GM12878 (cell line): ENCODE data around the gene MTMR3. TPM values are rescaled to one million over a fixed set of nuclear protein-coding genes. Genes with fewer than 3 reads are reported as not detected.

Source experiments
- ATAC-seq: fragments of 200-7000 bp; cut with Tn5 transposase; 3 replicates; pipeline ENCODE4 v1.9.1; 2020; ENCODE audit warnings: mild to moderate bottlenecking, moderate library complexity
- BruUV-seq: library from RNA; stranded (reverse); fragments of 400-500 nt; replicated peaks from 2 replicates; lab custom pipeline; 2021; lab: Mats Ljungman, UMichigan
- CTCF ChIA-PET: fragments of 300-600 bp; sonication (Branson Sonifier 250); formaldehyde crosslinking; extraction: SDS; loops from one replicate; lab custom pipeline; 2021; ENCODE audit warnings: inconsistent platforms; lab: Yijun Ruan, JAX
- POLR2A ChIA-PET: fragments of 350-600 bp; formaldehyde crosslinking; extraction: SDS; loops from one replicate; lab custom pipeline; 2021; ENCODE audit warnings: inconsistent platforms; lab: Charles Lee
- RAD21 ChIA-PET: fragments of 300-600 bp; sonication (Branson Sonifier 250); formaldehyde crosslinking; loops from one replicate; lab custom pipeline; 2023; ENCODE audit warnings: antibody characterized with exemption; ENCODE audit not compliant: unreplicated experiment; lab: Charles Lee
- SMC1A ChIA-PET: fragments of 300-600 bp; sonication (Branson Sonifier 250); formaldehyde crosslinking; loops from one replicate; lab custom pipeline; 2023; ENCODE audit not compliant: unreplicated experiment, uncharacterized antibody; lab: Charles Lee
- DNase-seq: peaks from one replicate; pipeline ENCODE4 v3.0.0-alpha.2; 2011; ENCODE audit warnings: low read depth, low spot score
- FAIRE-seq: peaks from 3 replicates; lab custom pipeline; 2011; peaks lifted over from hg19 to GRCh38; lab: Jason Lieb, UNC
- H2AFZ ChIP-seq: 2 replicates; pipeline ENCODE4 v1.6.0; 2011; ENCODE audit warnings: low read depth, low read length, control low read depth; ENCODE audit not compliant: control insufficient read depth
- H3K27ac ChIP-seq: 2 replicates; pipeline ENCODE4 v1.5.1; 2011; ENCODE audit warnings: control low read depth; ENCODE audit not compliant: control insufficient read depth, insufficient read depth
- H3K27me3 ChIP-seq, 2 experiments: replicated peaks in 1 of 2; 2 replicates each; pipeline versions ENCODE4 v1.6.0 to v1.6.1; 2011; ENCODE audit warnings: low read length in 1 of 2; ENCODE audit not compliant: control insufficient read depth in 2 of 2, insufficient read depth in 2 of 2
- H3K36me3 ChIP-seq, 2 experiments: 2 replicates each; pipeline ENCODE4 v1.5.1; 2011; ENCODE audit warnings: low read length in 1 of 2; ENCODE audit not compliant: control insufficient read depth in 2 of 2, insufficient read depth in 2 of 2
- H3K4me1 ChIP-seq: 2 replicates; pipeline ENCODE4 v1.6.1; 2011; ENCODE audit warnings: mild to moderate bottlenecking, low read length, moderate library complexity, mixed read lengths; ENCODE audit not compliant: control insufficient read depth, insufficient read depth
- H3K4me2 ChIP-seq: 2 replicates; pipeline ENCODE4 v1.6.0; 2011; ENCODE audit warnings: control low read depth; ENCODE audit not compliant: control insufficient read depth, insufficient read depth
- H3K4me3 ChIP-seq: fragments of 200-600 bp; sonication (generic); 2 replicates; pipeline ENCODE4 v1.5.1; 2016
- H3K79me2 ChIP-seq: 2 replicates; pipeline ENCODE4 v1.6.0; 2011; ENCODE audit warnings: low read length; ENCODE audit not compliant: control insufficient read depth, insufficient read depth
- H3K9ac ChIP-seq: 2 replicates; pipeline ENCODE4 v1.8.0; 2011; ENCODE audit warnings: low read length, control low read depth, mixed read lengths; ENCODE audit not compliant: control insufficient read depth, insufficient read depth
- H3K9me3 ChIP-seq: replicated peaks from 3 replicates; pipeline ENCODE4 v1.5.1; 2011; ENCODE audit warnings: mild to moderate bottlenecking, low read length; ENCODE audit not compliant: control insufficient read depth, insufficient read depth
- H4K20me1 ChIP-seq: 2 replicates; pipeline ENCODE4 v1.6.0; 2011; ENCODE audit not compliant: control insufficient read depth, insufficient read depth
- ATF3 ChIP-seq: IDR thresholded peaks from 2 replicates; pipeline ENCODE4 v1.6.1; 2011; ENCODE audit warnings: low read depth, mild to moderate bottlenecking, low read length, moderate library complexity, borderline replicate concordance; ENCODE audit errors: extremely low read depth
- E2F8 ChIP-seq: fragments of 450-650 bp; IDR thresholded peaks from 2 replicates; pipeline ENCODE4 v1.6.1; 2018; ENCODE audit warnings: mild to moderate bottlenecking, low read depth, moderate library complexity; ENCODE audit not compliant: partially characterized antibody
- E4F1 ChIP-seq: fragments of 450-650 bp; IDR thresholded peaks from 2 replicates; pipeline ENCODE4 v1.6.1; 2018; ENCODE audit warnings: borderline replicate concordance, mild to moderate bottlenecking; ENCODE audit not compliant: partially characterized antibody
- ESRRA ChIP-seq: IDR thresholded peaks from 2 replicates; pipeline ENCODE4 v1.6.1; 2012; ENCODE audit warnings: mild to moderate bottlenecking, low read length, improper control_type of control experiment
- IRF5 ChIP-seq: fragments of 450-650 bp; IDR thresholded peaks from 2 replicates; pipeline ENCODE4 v1.6.1; 2017; ENCODE audit warnings: borderline replicate concordance
- MLLT1 ChIP-seq: fragments of 450-650 bp; IDR thresholded peaks from 2 replicates; pipeline ENCODE4 v1.6.1; 2016; ENCODE audit warnings: mild to moderate bottlenecking
- NBN ChIP-seq: fragments of 450-650 bp; IDR thresholded peaks from 2 replicates; pipeline ENCODE4 v1.6.1; 2016
- PBX3 ChIP-seq: IDR thresholded peaks from 2 replicates; pipeline ENCODE4 v1.6.1; 2011; ENCODE audit warnings: mild to moderate bottlenecking, low read depth, low read length, moderate library complexity; ENCODE audit not compliant: insufficient replicate concordance
- PKNOX1 ChIP-seq: fragments of 450-650 bp; IDR thresholded peaks from 2 replicates; pipeline ENCODE4 v1.6.1; 2016; ENCODE audit warnings: mild to moderate bottlenecking
- RELA ChIP-seq: fragments of 450-650 bp; IDR thresholded peaks from 2 replicates; pipeline ENCODE4 v1.8.0; 2014; ENCODE audit warnings: borderline replicate concordance; ENCODE audit not compliant: partially characterized antibody
- SRF ChIP-seq, 2 experiments: IDR thresholded peaks; 2 replicates each; pipeline ENCODE4 v1.6.1; 2011; ENCODE audit warnings: low read depth in 2 of 2, low read length in 2 of 2, mild to moderate bottlenecking in 1 of 2, moderate library complexity in 1 of 2
- STAT3 ChIP-seq: IDR thresholded peaks from 2 replicates; pipeline ENCODE4 v1.6.1; 2011; ENCODE audit warnings: low read depth, low read length, improper control_type of control experiment
- ZBED1 ChIP-seq: IDR thresholded peaks from 2 replicates; pipeline ENCODE4 v1.6.1; 2016; ENCODE audit warnings: borderline replicate concordance
- WGBS: methylation state at CpG from one replicate; pipeline ENCODE4 v1.1.6; 2016; ENCODE audit warnings: low lambda C conversion rate; ENCODE audit not compliant: insufficient replicate concordance, insufficient coverage; ENCODE audit errors: missing lambda C conversion rate; 5-methylcytosine and 5-hydroxymethylcytosine counted together
- in situ Hi-C: fragments of 300-500 bp; cut with MboI; formaldehyde crosslinking; loops from 9 replicates; pipeline ENCODE4 v1.14.3; 2018; ENCODE audit warnings: mixed read lengths
- intact Hi-C: fragments of 100-400 bp; cut with micrococcal nuclease; formaldehyde crosslinking; loops from one replicate; pipeline ENCODE4 v1.14.2; 2022; ENCODE audit not compliant: unreplicated experiment
- polyA plus RNA-seq, 11 experiments: library from polyadenylated mRNA; depleted of rRNA in 4 of 11; unstranded in 6 of 11; stranded (reverse) in 5 of 11; fragments of >200 nt; fragmentation: Nextera tagmentation in 4 of 11; fragmentation: Illumina TruSeq in 1 of 11; extraction: Ambion mirVana in 4 of 11; extraction: Trizol in 1 of 11; gene quantifications; 1 replicate in 1 of 11; 2 replicates in 10 of 11; pipeline versions ENCODE4 v1.2.1 to v1.2.3, GENCODE V29; 2011 to 2016; ENCODE audit warnings: inconsistent platforms in 2 of 11, missing spikeins in 2 of 11, low read depth in 1 of 11
- total RNA-seq, 4 experiments: library from RNA; depleted of rRNA in 3 of 4; stranded (reverse); fragments of >200 nt in 3 of 4; fragmentation: Illumina TruSeq in 1 of 4; extraction: Trizol in 1 of 4; gene quantifications; 2 replicates each; pipeline versions ENCODE4 v1.2.1 to v1.2.3, GENCODE V29; 2013 to 2021

Gene MTMR3
- total and polyA plus RNA-seq, 10 of the 15 experiments (the other 5 are each of a cell fraction or from before 2014, with no cell fraction given): 1.4 to 23.7 (median 10.6) TPM

GRCh38 chr22:29975494-29975893 lies 92.5 kb downstream of the MTMR3 start:
- ATAC-seq (no peak), FAIRE-seq (no peak), DNase-seq (no peak)
- 98% methylated on average over 7 of the region's 7 CpGs for WGBS
- H2AFZ ChIP-seq: no peak overlapping the region
- ChIA-PET RAD21 (no interaction called here), POLR2A (no interaction called here), SMC1A (interaction anchor here (0.7 to 1.4 kb wide), 2 partner anchors 114 to 313 kb away, joined by 3 read pairs; no protein-coding TSS in a partner anchor), CTCF (no interaction called here)
- intact Hi-C loops: no loop called here
- H3K9me3 ChIP-seq: no peaks in the 10 kb centered on the region
- no peak overlapping the region for H3K4me3 ChIP-seq
- H3K9ac ChIP-seq: no peak overlapping the region
- no peaks in the 10 kb centered on the region for H4K20me1 ChIP-seq
- no peak overlapping the region for H3K27ac ChIP-seq
- no peaks in the 10 kb centered on the region for H3K36me3 ChIP-seq
- in situ Hi-C loops: no loop called here
- no peaks in the 10 kb centered on the region for H3K4me1 ChIP-seq
- H3K27me3 ChIP-seq: no peaks in the 10 kb centered on the region
- no TSS peak for BruUV-seq
- no peak overlapping the region for H3K4me2 ChIP-seq
- H3K79me2 ChIP-seq: no peaks in the 10 kb centered on the region
- no peak for TF ChIP-seq MLLT1
- TF ChIP-seq E4F1: no peak
- TF ChIP-seq PBX3: no peak
- no peak for TF ChIP-seq SRF (IDR thresholded peaks at IDR 0.05; ENCODE audit: low read depth in 2 of 2, low read length in 2 of 2)
- TF ChIP-seq ATF3: no peak
- no peak for TF ChIP-seq NBN
- no peak for TF ChIP-seq RELA
- no peak for TF ChIP-seq PKNOX1
- no peak for TF ChIP-seq E2F8
- TF ChIP-seq ESRRA: no peak
- TF ChIP-seq ZBED1: no peak
- TF ChIP-seq STAT3: no peak
- no peak for TF ChIP-seq IRF5
